Duodenal mucosa (tissue), 2 donors: ENCODE data around the gene PARD3B.

Source experiments
- H3K27ac ChIP-seq: one replicate; pipeline ENCODE4 v1.7.0; 2013; ENCODE audit warnings: low read depth, low read length
- H3K27me3 ChIP-seq, 2 donors: one replicate each; pipeline ENCODE4 v1.7.0; 2013; ENCODE audit warnings: low read length in 2 of 2, control low read depth in 1 of 2; ENCODE audit not compliant: insufficient read depth in 2 of 2, control insufficient read depth in 1 of 2
- H3K36me3 ChIP-seq, 2 donors: one replicate each; pipeline ENCODE4 v1.7.0; 2013; ENCODE audit warnings: low read length in 2 of 2, control low read depth in 1 of 2; ENCODE audit not compliant: insufficient read depth in 2 of 2, control insufficient read depth in 1 of 2
- H3K4me1 ChIP-seq, 2 donors: one replicate each; pipeline ENCODE4 v1.7.0; 2013; ENCODE audit warnings: low read length in 2 of 2, control low read depth in 1 of 2; ENCODE audit not compliant: insufficient read depth in 2 of 2, control insufficient read depth in 1 of 2
- H3K4me3 ChIP-seq, 2 donors: one replicate each; pipeline ENCODE4 v1.7.0; 2013; ENCODE audit warnings: low read length in 2 of 2, low read depth in 1 of 2
- H3K9ac ChIP-seq, 2 donors: one replicate each; pipeline ENCODE4 v1.7.0; 2013; ENCODE audit warnings: low read length in 2 of 2, low read depth in 1 of 2
- H3K9me3 ChIP-seq, 2 donors: one replicate each; pipeline ENCODE4 v1.7.0; 2013; ENCODE audit warnings: low read length in 2 of 2, control low read depth in 1 of 2; ENCODE audit not compliant: control insufficient read depth in 1 of 2

PARD3B gene

DNA sequence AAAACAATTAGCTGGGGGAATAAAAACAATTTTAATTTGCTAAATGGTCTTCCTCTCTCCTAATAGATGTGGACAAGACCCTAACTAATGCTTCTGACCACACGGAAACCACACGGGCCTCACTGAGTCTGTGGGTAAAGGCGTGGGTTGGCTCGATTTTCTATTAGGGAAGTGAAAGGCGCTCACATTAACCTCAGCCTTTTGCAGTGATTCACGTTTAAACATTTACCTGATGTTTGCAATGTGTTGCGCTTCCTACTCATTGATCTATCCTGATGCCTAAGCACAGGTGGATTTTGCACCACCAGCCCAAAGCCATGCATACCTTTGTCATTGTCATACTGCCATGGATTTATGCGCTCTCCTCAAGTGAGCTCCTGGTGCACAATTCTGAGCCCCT lies 1101.4 kb downstream of the PARD3B start:
- Histone ChIP-seq H3K36me3 (no peaks in the 10 kb centered on the region), H3K4me3 (no peak overlapping the region), H3K4me1 (no peaks in the 10 kb centered on the region), H3K9ac (no peak overlapping the region), H3K9me3 (no peaks in the 10 kb centered on the region), H3K27ac (no peak overlapping the region), H3K27me3 (peaks cover 0 to 6% of the 10 kb centered on the region in 2 donors)

DNA sequence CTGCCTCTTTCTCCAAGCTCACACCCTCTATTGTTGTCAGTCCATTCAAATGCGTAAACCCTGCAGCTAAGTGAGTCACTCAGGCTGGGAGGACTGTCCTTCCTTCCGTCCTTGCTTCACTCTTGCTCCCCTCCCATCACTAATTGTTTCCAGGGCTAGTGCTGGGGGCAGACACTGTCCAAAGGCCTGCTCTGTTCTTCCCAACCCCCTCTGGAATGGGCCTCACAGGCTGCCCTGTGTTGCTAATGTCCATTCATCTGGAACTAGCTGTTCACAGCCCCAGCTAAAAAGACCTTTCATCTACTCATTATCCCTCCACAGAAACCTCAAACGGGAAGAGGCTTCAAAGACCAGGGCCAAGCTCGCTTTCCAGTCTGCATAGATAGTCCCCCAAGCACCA lies 1105.2 kb downstream of the PARD3B start:
- Histone ChIP-seq H3K4me3 (no peak overlapping the region), H3K36me3 (no peaks in the 10 kb centered on the region), H3K9ac (no peak overlapping the region), H3K27ac (no peak overlapping the region), H3K27me3 (no peaks in the 10 kb centered on the region), H3K4me1 (no peaks in the 10 kb centered on the region), H3K9me3 (no peaks in the 10 kb centered on the region)

DNA sequence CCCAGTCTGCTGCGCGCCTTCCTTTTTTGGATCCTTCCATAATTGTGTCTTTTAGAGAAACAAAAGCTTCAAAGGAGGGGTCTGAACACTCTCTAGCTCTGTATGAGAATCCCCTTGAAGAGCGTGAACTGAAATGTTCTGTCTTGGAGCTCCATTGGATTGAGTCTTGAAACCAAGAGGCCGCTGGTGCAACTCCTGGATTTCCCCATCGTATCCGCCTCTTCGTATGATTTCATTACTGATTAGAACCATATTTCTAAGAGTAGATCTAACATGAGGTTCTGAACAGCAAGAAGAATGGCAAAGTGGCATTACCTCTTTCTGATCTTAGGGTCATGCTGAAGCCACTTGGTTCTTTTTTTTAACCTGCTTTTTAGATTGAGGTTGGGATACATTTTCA lies 1105.7 kb downstream of the PARD3B start:
- Histone ChIP-seq H3K27ac (no peak overlapping the region), H3K27me3 (no peaks in the 10 kb centered on the region), H3K9ac (no peak overlapping the region), H3K36me3 (no peaks in the 10 kb centered on the region), H3K4me3 (no peak overlapping the region), H3K9me3 (no peaks in the 10 kb centered on the region), H3K4me1 (no peaks in the 10 kb centered on the region)

DNA sequence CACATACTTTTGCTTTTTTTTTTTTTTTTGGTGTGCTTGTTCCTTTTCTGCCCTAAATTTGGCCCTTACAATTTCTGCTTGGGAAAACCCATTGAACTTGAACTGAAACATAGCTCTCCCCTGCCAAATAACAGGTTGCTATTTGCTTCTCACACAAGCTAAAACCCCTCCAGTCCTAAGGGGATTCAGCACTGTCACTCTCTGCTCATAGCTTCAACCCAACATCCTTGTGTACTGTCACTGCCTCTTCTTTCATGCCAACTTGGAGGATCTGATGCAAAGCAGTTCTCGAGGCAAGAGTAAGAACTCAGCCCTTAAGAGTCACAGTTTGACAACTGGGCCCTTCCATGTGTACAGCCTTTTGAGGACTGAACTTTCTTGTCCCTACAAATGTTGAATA lies 1106.4 kb downstream of the PARD3B start:
- Histone ChIP-seq H3K9me3 (no peaks in the 10 kb centered on the region), H3K36me3 (no peaks in the 10 kb centered on the region), H3K4me1 (no peaks in the 10 kb centered on the region), H3K27me3 (no peaks in the 10 kb centered on the region), H3K9ac (no peak overlapping the region), H3K4me3 (no peak overlapping the region), H3K27ac (no peak overlapping the region)

DNA sequence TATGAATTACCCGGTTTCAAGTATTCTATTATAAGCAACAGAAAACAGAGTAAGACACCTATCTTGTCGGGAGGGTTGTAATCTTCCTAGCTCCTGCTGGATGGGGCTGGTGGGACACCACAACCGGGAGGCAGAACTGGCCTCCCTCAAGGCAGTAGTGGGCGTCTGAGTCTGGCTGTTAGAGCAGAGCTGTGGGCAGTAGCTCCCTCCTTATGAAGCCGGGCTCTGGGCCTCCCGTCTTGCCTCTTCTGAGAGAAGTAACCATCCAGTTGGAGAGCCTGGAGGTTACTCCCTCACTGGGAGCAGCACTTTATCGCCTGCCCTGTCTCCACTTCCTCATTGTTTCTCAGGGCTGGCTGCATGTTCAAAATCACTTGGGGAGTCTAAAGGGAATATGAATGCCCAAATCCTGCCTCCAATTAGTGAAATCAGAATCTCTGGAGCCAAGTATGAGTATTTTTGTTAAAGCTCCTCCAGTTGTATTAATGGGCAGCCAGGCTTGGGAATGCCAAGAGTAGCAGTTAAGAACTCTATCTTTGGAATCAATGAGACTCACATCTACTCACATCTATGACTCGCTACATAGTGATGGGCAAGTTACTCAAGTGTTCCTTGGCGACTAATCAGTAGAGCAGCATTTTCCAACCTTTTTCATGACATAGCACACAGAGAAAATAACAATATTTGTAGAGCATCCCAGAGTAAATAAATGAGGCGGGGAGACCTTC lies 1109.8 kb downstream of the PARD3B start:
- no peaks in the 10 kb centered on the region for H3K36me3 ChIP-seq
- H3K9me3 ChIP-seq, result no peaks in the 10 kb centered on the region
- no peaks in the 10 kb centered on the region for H3K4me1 ChIP-seq
- no peaks in the 10 kb centered on the region for H3K27me3 ChIP-seq
- no peak overlapping the region for H3K4me3 ChIP-seq
- H3K9ac ChIP-seq, result no peak overlapping the region
- H3K27ac ChIP-seq, result no peak overlapping the region

DNA sequence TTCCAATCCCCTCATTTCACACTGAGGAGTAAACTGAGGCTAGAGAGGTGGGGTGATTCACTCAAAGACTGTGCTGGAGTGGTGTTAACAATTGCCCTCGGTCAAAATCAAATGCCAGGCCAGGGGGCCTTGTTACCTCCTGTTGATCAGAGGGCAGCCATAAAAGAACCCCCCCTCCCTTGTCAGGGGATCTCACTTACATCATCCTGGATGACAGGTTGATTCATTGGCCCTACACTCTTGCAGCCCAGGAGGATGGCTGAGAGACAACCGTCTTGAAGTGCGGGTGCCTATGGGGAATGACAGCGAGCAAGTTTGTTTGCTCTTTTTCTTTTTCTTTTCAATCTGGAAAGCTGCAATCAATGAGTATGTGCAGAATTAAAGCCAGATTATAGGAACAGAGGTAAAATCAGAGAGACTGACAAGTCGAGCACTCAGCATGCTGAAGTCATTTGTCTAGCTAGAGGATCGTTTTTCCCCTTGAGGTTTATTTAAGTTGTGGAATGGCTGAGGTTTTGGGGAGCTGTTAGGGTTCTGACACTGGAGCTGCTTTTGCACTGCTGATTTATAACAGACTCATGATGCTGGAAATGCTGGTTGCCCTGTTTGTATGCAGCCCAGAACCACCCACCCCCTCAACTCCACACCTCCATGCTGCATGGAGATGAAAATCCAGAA lies 1110.6 kb downstream of the PARD3B start:
- H3K9ac ChIP-seq, result no peak overlapping the region
- no peaks in the 10 kb centered on the region for H3K36me3 ChIP-seq
- no peaks in the 10 kb centered on the region for H3K9me3 ChIP-seq
- no peak overlapping the region for H3K27ac ChIP-seq
- H3K27me3 ChIP-seq, result no peaks in the 10 kb centered on the region
- H3K4me1 ChIP-seq, result no peaks in the 10 kb centered on the region
- H3K4me3 ChIP-seq, result no peak overlapping the region

DNA sequence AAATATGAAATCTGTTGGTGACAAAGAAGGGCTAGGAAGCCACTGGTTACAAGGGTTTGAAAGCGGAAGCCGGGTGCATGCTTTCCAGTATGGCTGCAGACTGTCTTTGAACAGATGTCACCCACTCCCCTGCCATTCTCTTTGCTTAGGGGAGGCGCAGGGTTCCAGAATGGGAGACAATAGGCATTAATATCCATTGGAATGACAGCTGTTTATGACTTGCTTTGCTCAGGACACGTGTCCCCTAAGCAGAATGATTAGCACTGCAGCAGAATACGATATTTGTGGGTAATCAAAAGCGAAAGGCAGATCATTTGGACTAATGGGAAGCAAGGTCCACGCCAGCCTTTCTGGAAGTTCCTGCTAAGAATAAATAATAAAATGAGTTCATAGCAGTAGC lies 1111.2 kb downstream of the PARD3B start:
- no peaks in the 10 kb centered on the region for H3K4me1 ChIP-seq
- no peak overlapping the region for H3K4me3 ChIP-seq
- no peak overlapping the region for H3K9ac ChIP-seq
- H3K9me3 ChIP-seq, result no peaks in the 10 kb centered on the region
- H3K27me3 ChIP-seq, result no peaks in the 10 kb centered on the region
- H3K36me3 ChIP-seq, result no peaks in the 10 kb centered on the region
- H3K27ac ChIP-seq, result no peak overlapping the region

DNA sequence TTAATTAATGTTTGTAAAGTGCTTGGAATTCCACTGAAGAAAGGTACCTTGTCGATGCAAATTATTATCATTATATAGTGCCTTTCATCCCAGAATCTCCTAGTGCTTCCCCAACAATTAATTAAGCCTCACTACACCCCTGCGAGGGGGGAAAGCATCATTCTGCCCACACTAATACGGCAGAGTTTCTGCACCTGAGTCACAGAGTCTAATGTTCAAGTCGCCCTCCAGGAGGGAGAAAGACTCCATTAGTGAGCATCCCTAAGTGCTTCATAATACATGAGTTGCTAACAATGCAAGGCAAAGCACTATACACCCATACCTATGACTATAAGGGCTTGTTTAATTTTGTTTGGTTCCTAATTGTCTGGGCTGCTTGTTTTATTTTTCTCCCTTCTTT lies 1111.7 kb downstream of the PARD3B start:
- Histone ChIP-seq H3K27me3 (no peaks in the 10 kb centered on the region), H3K4me3 (no peak overlapping the region), H3K9ac (no peak overlapping the region), H3K9me3 (no peaks in the 10 kb centered on the region), H3K4me1 (no peaks in the 10 kb centered on the region), H3K27ac (no peak overlapping the region), H3K36me3 (no peaks in the 10 kb centered on the region)

DNA sequence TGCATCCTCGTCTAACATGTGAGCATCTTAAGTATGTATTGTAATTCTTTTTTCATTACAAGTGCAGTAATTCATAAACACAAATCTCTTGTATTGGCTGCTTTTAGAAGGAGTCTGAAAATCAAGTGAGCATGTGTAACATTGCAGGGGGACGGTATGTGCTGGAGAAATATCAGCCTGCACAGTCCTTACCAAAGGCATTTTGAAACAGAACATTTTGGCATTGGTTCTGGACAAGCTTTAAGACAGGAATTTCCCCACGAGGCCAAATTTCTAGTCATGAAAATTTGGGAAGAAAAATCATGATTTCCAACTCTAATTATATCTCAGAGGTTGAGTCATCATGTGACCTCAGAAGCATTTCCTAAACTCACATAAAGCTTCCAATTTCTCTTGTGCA lies 1112.3 kb downstream of the PARD3B start:
- Histone ChIP-seq H3K9me3 (no peaks in the 10 kb centered on the region), H3K36me3 (no peaks in the 10 kb centered on the region), H3K27me3 (no peaks in the 10 kb centered on the region), H3K9ac (no peak overlapping the region), H3K4me1 (no peaks in the 10 kb centered on the region), H3K27ac (no peak overlapping the region), H3K4me3 (no peak overlapping the region)

DNA sequence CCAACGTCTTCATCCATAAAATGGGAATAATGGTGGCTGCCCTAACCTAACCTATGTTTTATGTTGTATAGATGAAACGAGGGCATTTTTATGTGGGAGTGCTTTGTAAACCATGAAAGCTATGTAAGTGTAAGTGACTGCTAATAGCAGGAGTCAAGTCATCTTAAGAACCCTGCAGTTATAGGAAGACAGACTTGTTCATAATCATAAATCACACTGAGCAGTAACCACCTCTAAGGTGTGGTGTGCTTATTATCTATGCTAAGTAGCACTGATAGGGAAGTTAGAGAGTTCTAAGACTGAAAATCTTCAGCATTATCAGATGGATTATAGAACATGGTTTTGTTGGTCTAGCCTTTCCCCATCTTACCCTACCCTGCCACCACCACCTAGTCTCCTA lies 1112.8 kb downstream of the PARD3B start:
- H3K4me1 ChIP-seq, result no peaks in the 10 kb centered on the region
- H3K27me3 ChIP-seq, result no peaks in the 10 kb centered on the region
- no peaks in the 10 kb centered on the region for H3K36me3 ChIP-seq
- H3K9me3 ChIP-seq, result no peaks in the 10 kb centered on the region
- H3K4me3 ChIP-seq, result no peak overlapping the region
- no peak overlapping the region for H3K9ac ChIP-seq
- no peak overlapping the region for H3K27ac ChIP-seq
